ENCODE data around the gene MYOM1. TPM values are rescaled to one million over a fixed set of nuclear protein-coding genes. Genes with fewer than 3 reads are reported as not detected.

The MYOM1 gene
- total RNA-seq, 1 donor from 2014 or later = 1.4 TPM

- H3K4me1 Mint-ChIP-seq (ENCODE audit: low read depth) = no peaks in the 10 kb centered on the region
- H3K4me3 Mint-ChIP-seq = no peak overlapping the region
- no peaks in the 10 kb centered on the region for H3K9me3 Mint-ChIP-seq
- H3K36me3 Mint-ChIP-seq (ENCODE audit: low read depth) = no peaks in the 10 kb centered on the region
- no peak for DNase-seq (ENCODE audit: low spot score)
- H3K27me3 Mint-ChIP-seq (ENCODE audit: insufficient read depth) = no peaks in the 10 kb centered on the region
- no peak overlapping the region for H3K27ac Mint-ChIP-seq
- intact Hi-C loops (cut with micrococcal nuclease) = no loop called here
These were observed 35.3 kb downstream of the MYOM1 start for GRCh38 chr18:3184275-3184963.

- no peak for DNase-seq (ENCODE audit: low spot score)
- no peaks in the 10 kb centered on the region for H3K9me3 Mint-ChIP-seq
These were observed 36.6 kb downstream of the MYOM1 start for GRCh38 chr18:3183103-3183717.

GRCh38 chr18:3180325-3180724, 39.4 kb downstream of the MYOM1 start:
- intact Hi-C loops (cut with micrococcal nuclease) = no loop called here

More at GRCh38 chr18:3183103-3183717, 36.6 kb downstream of the MYOM1 start:
- H3K4me3 Mint-ChIP-seq = no peak overlapping the region
- no peak overlapping the region for H3K27ac Mint-ChIP-seq
- H3K27me3 Mint-ChIP-seq (ENCODE audit: insufficient read depth) = no peaks in the 10 kb centered on the region
- no peaks in the 10 kb centered on the region for H3K4me1 Mint-ChIP-seq (ENCODE audit: low read depth)
- H3K36me3 Mint-ChIP-seq (ENCODE audit: low read depth) = no peaks in the 10 kb centered on the region
- intact Hi-C loops (cut with micrococcal nuclease) = no loop called here

GRCh38 chr18:3179430-3180089, 40.2 kb downstream of the MYOM1 start:
- intact Hi-C loops (cut with micrococcal nuclease) = no loop called here
- peaks cover 2% of the 10 kb centered on the region for H3K27me3 Mint-ChIP-seq (ENCODE audit: insufficient read depth)
- no peaks in the 10 kb centered on the region for H3K36me3 Mint-ChIP-seq (ENCODE audit: low read depth)
- no peak overlapping the region for H3K4me3 Mint-ChIP-seq
- DNase-seq (ENCODE audit: low spot score) = no peak
- H3K4me1 Mint-ChIP-seq (ENCODE audit: low read depth) = peaks cover 6% of the 10 kb centered on the region
- H3K9me3 Mint-ChIP-seq = no peaks in the 10 kb centered on the region
- H3K27ac Mint-ChIP-seq = no peak overlapping the region

More at GRCh38 chr18:3180325-3180724, 39.4 kb downstream of the MYOM1 start:
- Mint-ChIP-seq H3K4me1 (ENCODE audit: low read depth) (no peaks in the 10 kb centered on the region), H3K36me3 (ENCODE audit: low read depth) (no peaks in the 10 kb centered on the region), H3K27me3 (ENCODE audit: insufficient read depth) (peaks cover 2% of the 10 kb centered on the region), H3K4me3 (no peak overlapping the region), H3K27ac (no peak overlapping the region), H3K9me3 (no peaks in the 10 kb centered on the region)
- no peak for DNase-seq (ENCODE audit: low spot score)

GRCh38 chr18:3177902-3178687, 41.7 kb downstream of the MYOM1 start:
- intact Hi-C loops (cut with micrococcal nuclease) = no loop called here
- peaks cover 8% of the 10 kb centered on the region for H3K4me1 Mint-ChIP-seq (ENCODE audit: low read depth)
- no peaks in the 10 kb centered on the region for H3K9me3 Mint-ChIP-seq
- no peak overlapping the region for H3K4me3 Mint-ChIP-seq
- no peak overlapping the region for H3K27ac Mint-ChIP-seq
- peaks cover 4% of the 10 kb centered on the region for H3K27me3 Mint-ChIP-seq (ENCODE audit: insufficient read depth)
- DNase-seq (ENCODE audit: low spot score) = no peak
- H3K36me3 Mint-ChIP-seq (ENCODE audit: low read depth) = no peaks in the 10 kb centered on the region

GRCh38 chr18:3175195-3175758, 44.5 kb downstream of the MYOM1 start:
- H3K4me3 Mint-ChIP-seq = no peak overlapping the region
- DNase-seq (ENCODE audit: low spot score) = no peak
- no peaks in the 10 kb centered on the region for H3K36me3 Mint-ChIP-seq (ENCODE audit: low read depth)
- intact Hi-C loops (cut with micrococcal nuclease) = no loop called here
- H3K27me3 Mint-ChIP-seq (ENCODE audit: insufficient read depth) = peaks cover 7% of the 10 kb centered on the region
- H3K9me3 Mint-ChIP-seq = no peaks in the 10 kb centered on the region
- H3K27ac Mint-ChIP-seq = no peak overlapping the region
- H3K4me1 Mint-ChIP-seq (ENCODE audit: low read depth) = peaks cover 8% of the 10 kb centered on the region

GRCh38 chr18:3172097-3172496, 47.7 kb downstream of the MYOM1 start:
- H3K9me3 Mint-ChIP-seq = no peaks in the 10 kb centered on the region
- no peaks in the 10 kb centered on the region for H3K36me3 Mint-ChIP-seq (ENCODE audit: low read depth)
- no peak overlapping the region for H3K27ac Mint-ChIP-seq
- intact Hi-C loops (cut with micrococcal nuclease) = loop anchor here (5.0 kb wide), 1 partner anchor 50 kb away; no protein-coding TSS in a partner anchor
- H3K4me3 Mint-ChIP-seq = no peak overlapping the region
- H3K27me3 Mint-ChIP-seq (ENCODE audit: insufficient read depth) = peaks cover 5% of the 10 kb centered on the region
- DNase-seq (ENCODE audit: low spot score) = no peak
- peaks cover 8% of the 10 kb centered on the region for H3K4me1 Mint-ChIP-seq (ENCODE audit: low read depth)

- no peak overlapping the region for H3K4me3 Mint-ChIP-seq
- H3K27me3 Mint-ChIP-seq (ENCODE audit: insufficient read depth) = peaks cover 5% of the 10 kb centered on the region
- no peak for DNase-seq (ENCODE audit: low spot score)
- intact Hi-C loops (cut with micrococcal nuclease) = loop anchor here (5.0 kb wide), 1 partner anchor 51 kb away; no protein-coding TSS in a partner anchor
- H3K36me3 Mint-ChIP-seq (ENCODE audit: low read depth) = no peaks in the 10 kb centered on the region
- H3K27ac Mint-ChIP-seq = no peak overlapping the region
- no peaks in the 10 kb centered on the region for H3K9me3 Mint-ChIP-seq
- peaks cover 8% of the 10 kb centered on the region for H3K4me1 Mint-ChIP-seq (ENCODE audit: low read depth)
These were observed 48.1 kb downstream of the MYOM1 start for GRCh38 chr18:3171631-3172030.

- H3K36me3 Mint-ChIP-seq (ENCODE audit: low read depth) = no peaks in the 10 kb centered on the region
- no peaks in the 10 kb centered on the region for H3K9me3 Mint-ChIP-seq
- no peak overlapping the region for H3K27ac Mint-ChIP-seq
- intact Hi-C loops (cut with micrococcal nuclease) = loop anchor here (5.0 kb wide), 1 partner anchor 52 kb away; no protein-coding TSS in a partner anchor
- peaks cover 8% of the 10 kb centered on the region for H3K4me1 Mint-ChIP-seq (ENCODE audit: low read depth)
- H3K27me3 Mint-ChIP-seq (ENCODE audit: insufficient read depth) = peaks cover 5% of the 10 kb centered on the region
- DNase-seq (ENCODE audit: low spot score) = no peak
- H3K4me3 Mint-ChIP-seq = no peak overlapping the region
These were observed 49.2 kb downstream of the MYOM1 start for GRCh38 chr18:3170441-3171161.

- intact Hi-C loops (cut with micrococcal nuclease) = no loop called here
- no peak overlapping the region for H3K27ac Mint-ChIP-seq
- H3K27me3 Mint-ChIP-seq (ENCODE audit: insufficient read depth) = no peaks in the 10 kb centered on the region
- no peaks in the 10 kb centered on the region for H3K36me3 Mint-ChIP-seq (ENCODE audit: low read depth)
- no peak overlapping the region for H3K4me3 Mint-ChIP-seq
- no peak for DNase-seq (ENCODE audit: low spot score)
- H3K4me1 Mint-ChIP-seq (ENCODE audit: low read depth) = no peaks in the 10 kb centered on the region
- H3K9me3 Mint-ChIP-seq = no peaks in the 10 kb centered on the region
These were observed 55.4 kb downstream of the MYOM1 start for GRCh38 chr18:3164381-3164780.

GRCh38 chr18:3163968-3164367, 55.8 kb downstream of the MYOM1 start:
- H3K4me1 Mint-ChIP-seq (ENCODE audit: low read depth) = no peaks in the 10 kb centered on the region
- no peaks in the 10 kb centered on the region for H3K27me3 Mint-ChIP-seq (ENCODE audit: insufficient read depth)
- intact Hi-C loops (cut with micrococcal nuclease) = no loop called here
- no peak overlapping the region for H3K4me3 Mint-ChIP-seq
- H3K36me3 Mint-ChIP-seq (ENCODE audit: low read depth) = no peaks in the 10 kb centered on the region
- no peaks in the 10 kb centered on the region for H3K9me3 Mint-ChIP-seq
- no peak for DNase-seq (ENCODE audit: low spot score)
- H3K27ac Mint-ChIP-seq = no peak overlapping the region

GRCh38 chr18:3162181-3162580, 57.6 kb downstream of the MYOM1 start:
- Mint-ChIP-seq H3K36me3 (ENCODE audit: low read depth) (no peaks in the 10 kb centered on the region), H3K9me3 (no peaks in the 10 kb centered on the region), H3K27ac (no peak overlapping the region), H3K4me3 (no peak overlapping the region), H3K4me1 (ENCODE audit: low read depth) (no peaks in the 10 kb centered on the region), H3K27me3 (ENCODE audit: insufficient read depth) (no peaks in the 10 kb centered on the region)
- no peak for DNase-seq (ENCODE audit: low spot score)
- intact Hi-C loops (cut with micrococcal nuclease) = no loop called here

All from activated T-helper 1 cell treated with anti-CD3 and anti-CD28 coated beads, Interleukin-12 subunit alpha, Interleukin-12 subunit beta, Interleukin-2, Interleukin-4 antibody, amounts not matched to agents 30 ng/mL and 10 ng/mL and 1 ng/mL, durations not matched to agents 14 hours and 24 hours and 36 hours (primary cell).